Measurements from ENCODE around the gene RPTOR.
A peak's percentile ranks its signal among the peaks of the same experiment; 100 is the strongest.

RPTOR gene

DNA sequence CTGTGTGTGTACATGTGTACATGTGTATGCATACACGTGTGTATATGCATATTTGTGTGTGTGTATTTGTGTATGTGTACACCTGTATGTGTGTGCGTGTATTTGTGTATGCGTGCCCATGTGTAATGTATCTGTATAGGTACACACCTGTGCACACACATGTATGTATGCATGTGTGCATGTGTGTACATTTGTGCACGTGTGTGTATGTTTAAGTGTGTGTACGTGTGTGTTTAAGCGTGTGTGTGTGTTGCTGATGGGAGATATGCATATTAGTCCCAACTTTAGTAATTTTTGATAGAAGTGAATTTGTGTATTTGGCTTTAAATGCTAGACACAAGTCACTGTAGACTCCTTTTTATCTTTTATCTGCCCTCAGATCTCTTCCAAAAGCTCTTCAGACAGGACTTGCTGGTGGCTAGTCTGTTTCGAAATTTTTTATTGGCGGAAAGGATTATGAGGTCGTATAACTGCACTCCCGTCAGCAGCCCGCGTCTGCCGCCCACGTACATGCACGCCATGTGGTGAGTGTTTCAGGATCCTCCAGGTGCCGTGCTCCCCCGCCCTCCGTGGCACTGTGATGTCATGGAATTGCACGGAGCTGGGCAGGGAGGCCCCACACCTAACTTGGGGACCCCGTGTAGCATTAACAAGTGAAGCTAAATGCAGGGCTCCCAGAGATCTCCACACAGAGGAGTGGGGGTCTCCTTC is 278.2 kb downstream of the RPTOR start (continued):
- TF ChIP-seq ZNF433 (tag by site-specific recombination; IDR thresholded peaks at IDR 0.05; ENCODE audit: low read depth): no peak
- TF ChIP-seq ZNF621 (tag by site-specific recombination; IDR thresholded peaks at IDR 0.05): no peak
- TF ChIP-seq, protein P1, sequence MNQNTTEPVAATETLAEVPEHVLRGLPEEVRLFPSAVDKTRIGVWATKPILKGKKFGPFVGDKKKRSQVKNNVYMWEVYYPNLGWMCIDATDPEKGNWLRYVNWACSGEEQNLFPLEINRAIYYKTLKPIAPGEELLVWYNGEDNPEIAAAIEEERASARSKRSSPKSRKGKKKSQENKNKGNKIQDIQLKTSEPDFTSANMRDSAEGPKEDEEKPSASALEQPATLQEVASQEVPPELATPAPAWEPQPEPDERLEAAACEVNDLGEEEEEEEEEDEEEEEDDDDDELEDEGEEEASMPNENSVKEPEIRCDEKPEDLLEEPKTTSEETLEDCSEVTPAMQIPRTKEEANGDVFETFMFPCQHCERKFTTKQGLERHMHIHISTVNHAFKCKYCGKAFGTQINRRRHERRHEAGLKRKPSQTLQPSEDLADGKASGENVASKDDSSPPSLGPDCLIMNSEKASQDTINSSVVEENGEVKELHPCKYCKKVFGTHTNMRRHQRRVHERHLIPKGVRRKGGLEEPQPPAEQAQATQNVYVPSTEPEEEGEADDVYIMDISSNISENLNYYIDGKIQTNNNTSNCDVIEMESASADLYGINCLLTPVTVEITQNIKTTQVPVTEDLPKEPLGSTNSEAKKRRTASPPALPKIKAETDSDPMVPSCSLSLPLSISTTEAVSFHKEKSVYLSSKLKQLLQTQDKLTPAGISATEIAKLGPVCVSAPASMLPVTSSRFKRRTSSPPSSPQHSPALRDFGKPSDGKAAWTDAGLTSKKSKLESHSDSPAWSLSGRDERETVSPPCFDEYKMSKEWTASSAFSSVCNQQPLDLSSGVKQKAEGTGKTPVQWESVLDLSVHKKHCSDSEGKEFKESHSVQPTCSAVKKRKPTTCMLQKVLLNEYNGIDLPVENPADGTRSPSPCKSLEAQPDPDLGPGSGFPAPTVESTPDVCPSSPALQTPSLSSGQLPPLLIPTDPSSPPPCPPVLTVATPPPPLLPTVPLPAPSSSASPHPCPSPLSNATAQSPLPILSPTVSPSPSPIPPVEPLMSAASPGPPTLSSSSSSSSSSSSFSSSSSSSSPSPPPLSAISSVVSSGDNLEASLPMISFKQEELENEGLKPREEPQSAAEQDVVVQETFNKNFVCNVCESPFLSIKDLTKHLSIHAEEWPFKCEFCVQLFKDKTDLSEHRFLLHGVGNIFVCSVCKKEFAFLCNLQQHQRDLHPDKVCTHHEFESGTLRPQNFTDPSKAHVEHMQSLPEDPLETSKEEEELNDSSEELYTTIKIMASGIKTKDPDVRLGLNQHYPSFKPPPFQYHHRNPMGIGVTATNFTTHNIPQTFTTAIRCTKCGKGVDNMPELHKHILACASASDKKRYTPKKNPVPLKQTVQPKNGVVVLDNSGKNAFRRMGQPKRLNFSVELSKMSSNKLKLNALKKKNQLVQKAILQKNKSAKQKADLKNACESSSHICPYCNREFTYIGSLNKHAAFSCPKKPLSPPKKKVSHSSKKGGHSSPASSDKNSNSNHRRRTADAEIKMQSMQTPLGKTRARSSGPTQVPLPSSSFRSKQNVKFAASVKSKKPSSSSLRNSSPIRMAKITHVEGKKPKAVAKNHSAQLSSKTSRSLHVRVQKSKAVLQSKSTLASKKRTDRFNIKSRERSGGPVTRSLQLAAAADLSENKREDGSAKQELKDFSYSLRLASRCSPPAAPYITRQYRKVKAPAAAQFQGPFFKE (tag by site-specific recombination; IDR thresholded peaks at IDR 0.05; ENCODE audit: borderline replicate concordance): no peak
- TF ChIP-seq ZBTB17 (tag by site-specific recombination; IDR thresholded peaks at IDR 0.05): no peak; the same call in 1 of the 2 replicates
- TF ChIP-seq, protein P2, sequence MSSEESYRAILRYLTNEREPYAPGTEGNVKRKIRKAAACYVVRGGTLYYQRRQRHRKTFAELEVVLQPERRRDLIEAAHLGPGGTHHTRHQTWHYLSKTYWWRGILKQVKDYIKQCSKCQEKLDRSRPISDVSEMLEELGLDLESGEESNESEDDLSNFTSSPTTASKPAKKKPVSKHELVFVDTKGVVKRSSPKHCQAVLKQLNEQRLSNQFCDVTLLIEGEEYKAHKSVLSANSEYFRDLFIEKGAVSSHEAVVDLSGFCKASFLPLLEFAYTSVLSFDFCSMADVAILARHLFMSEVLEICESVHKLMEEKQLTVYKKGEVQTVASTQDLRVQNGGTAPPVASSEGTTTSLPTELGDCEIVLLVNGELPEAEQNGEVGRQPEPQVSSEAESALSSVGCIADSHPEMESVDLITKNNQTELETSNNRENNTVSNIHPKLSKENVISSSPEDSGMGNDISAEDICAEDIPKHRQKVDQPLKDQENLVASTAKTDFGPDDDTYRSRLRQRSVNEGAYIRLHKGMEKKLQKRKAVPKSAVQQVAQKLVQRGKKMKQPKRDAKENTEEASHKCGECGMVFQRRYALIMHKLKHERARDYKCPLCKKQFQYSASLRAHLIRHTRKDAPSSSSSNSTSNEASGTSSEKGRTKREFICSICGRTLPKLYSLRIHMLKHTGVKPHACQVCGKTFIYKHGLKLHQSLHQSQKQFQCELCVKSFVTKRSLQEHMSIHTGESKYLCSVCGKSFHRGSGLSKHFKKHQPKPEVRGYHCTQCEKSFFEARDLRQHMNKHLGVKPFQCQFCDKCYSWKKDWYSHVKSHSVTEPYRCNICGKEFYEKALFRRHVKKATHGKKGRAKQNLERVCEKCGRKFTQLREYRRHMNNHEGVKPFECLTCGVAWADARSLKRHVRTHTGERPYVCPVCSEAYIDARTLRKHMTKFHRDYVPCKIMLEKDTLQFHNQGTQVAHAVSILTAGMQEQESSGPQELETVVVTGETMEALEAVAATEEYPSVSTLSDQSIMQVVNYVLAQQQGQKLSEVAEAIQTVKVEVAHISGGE (tag by site-specific recombination; conservative IDR thresholded peaks at IDR 0.05; ENCODE audit: low read depth): no peak
- no peak for TF ChIP-seq ZNF24 (tag by site-specific recombination; IDR thresholded peaks at IDR 0.05)
- 0 out of 2 replicates have a peak, but pooled peaks have one; percentile 25 for TF ChIP-seq KLF16 (tag by site-specific recombination; IDR thresholded peaks at IDR 0.05)
- no peak for TF ChIP-seq ZNF521 (tag by site-specific recombination; IDR thresholded peaks at IDR 0.05)
- TF ChIP-seq, protein P3, sequence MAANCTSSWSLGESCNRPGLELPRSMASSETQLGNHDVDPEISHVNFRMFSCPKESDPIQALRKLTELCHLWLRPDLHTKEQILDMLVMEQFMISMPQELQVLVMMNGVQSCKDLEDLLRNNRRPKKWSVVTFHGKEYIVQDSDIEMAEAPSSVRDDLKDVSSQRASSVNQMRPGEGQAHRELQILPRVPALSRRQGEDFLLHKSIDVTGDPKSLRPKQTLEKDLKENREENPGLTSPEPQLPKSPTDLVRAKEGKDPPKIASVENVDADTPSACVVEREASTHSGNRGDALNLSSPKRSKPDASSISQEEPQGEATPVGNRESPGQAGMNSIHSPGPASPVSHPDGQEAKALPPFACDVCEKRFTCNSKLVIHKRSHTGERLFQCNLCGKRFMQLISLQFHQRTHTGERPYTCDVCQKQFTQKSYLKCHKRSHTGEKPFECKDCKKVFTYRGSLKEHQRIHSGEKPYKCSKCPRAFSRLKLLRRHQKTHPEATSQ (tag by site-specific recombination; IDR thresholded peaks at IDR 0.05): no peak
- no peak for TF ChIP-seq GFI1B (tag by site-specific recombination; IDR thresholded peaks at IDR 0.05)

DNA sequence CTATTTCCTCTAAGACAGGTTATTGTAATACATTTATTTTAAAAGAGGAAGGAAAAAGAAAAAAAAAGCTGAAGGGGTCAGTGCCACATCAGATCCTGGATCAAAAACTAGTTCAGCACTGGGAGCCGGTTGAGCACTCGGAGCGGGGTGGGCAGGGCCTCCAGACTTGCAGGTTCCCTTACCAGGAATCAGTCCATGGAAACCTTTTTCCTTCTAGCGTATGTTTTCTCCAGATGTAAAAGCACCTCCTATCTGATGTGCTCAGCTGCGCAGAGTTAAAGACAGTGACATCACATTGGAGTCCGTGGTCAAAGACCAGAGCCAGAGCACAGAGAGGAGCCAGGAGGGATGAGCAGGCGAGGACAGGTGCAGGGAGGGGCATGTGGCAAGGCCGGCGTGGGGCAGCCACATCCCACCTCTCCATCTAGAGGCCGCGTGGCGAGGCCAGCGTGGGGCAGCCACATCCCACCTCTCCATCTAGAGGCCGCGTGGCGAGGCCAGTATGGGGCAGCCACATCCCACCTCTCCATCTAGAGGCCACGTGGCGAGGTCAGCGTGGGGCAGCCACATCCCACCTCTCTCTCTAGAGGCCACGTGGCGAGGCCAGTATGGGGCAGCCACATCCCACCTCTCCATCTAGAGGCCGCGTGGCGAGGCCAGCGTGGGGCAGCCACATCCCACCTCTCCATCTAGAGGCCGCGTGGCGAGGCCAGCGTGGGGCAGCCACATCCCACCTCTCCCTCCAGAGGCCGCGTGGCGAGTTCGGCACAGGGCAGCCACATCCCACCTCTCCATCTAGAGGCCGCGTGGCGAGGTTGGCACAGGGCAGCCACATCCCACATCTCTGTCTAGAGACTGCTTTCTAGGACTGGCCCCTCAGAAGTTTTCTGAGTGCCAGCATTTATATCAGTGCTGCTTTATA is 280.2 kb downstream of the RPTOR start:
- ChIA-PET CTCF (no interaction called here), POLR2A (no interaction called here)
- Histone ChIP-seq H3K9me3 (ENCODE audit: control insufficient read depth, insufficient read depth, low read depth, low read length) (no peaks in the 10 kb centered on the region), H3K4me1 (ENCODE audit: control insufficient read depth, insufficient read depth, low read length) (peaks cover 10% of the 10 kb centered on the region), H3K4me3 (ENCODE audit: low read depth, low read length) (no peak overlapping the region), H3K27ac (ENCODE audit: extremely low read depth, low read depth, low read length) (no peak overlapping the region), H3K36me3 (ENCODE audit: control insufficient read depth in 2 of 2, insufficient read depth in 1 of 2, low read length in 2 of 2) (peaks cover 0 to 39% of the 10 kb centered on the region in 2 experiments; a peak in 1 of 3 replicates)
- no peak for TF ChIP-seq ZNF621 (tag by site-specific recombination; IDR thresholded peaks at IDR 0.05)
- peak; percentile 81 for TF ChIP-seq ZNF146 (tag by site-specific recombination; IDR thresholded peaks at IDR 0.05)
